ENCODE measurements around the gene TRMT112.
"Not testable (repeated sequence)": the region's sequence is repeated elsewhere in the genome, so short reads cannot be mapped to it uniquely, and the experiment has no call there.

The TRMT112 gene

GRCh38 chr11:64334764-64335735 lies 17.7 kb upstream of the TRMT112 start:
- in situ Hi-C loops (cut with MboI; ENCODE audit: low sequenced_read_pairs): no loop called here

GRCh38 chr11:64333556-64333955 lies 16.2 kb upstream of the TRMT112 start:
- in situ Hi-C loops (cut with MboI; ENCODE audit: low sequenced_read_pairs): no loop called here

GRCh38 chr11:64331569-64332371 lies 14.4 kb upstream of the TRMT112 start:
- in situ Hi-C loops (cut with MboI; ENCODE audit: low sequenced_read_pairs): no loop called here

- in situ Hi-C loops (cut with MboI; ENCODE audit: low sequenced_read_pairs): no loop called here
Measured at GRCh38 chr11:64330888-64331287, 13.5 kb upstream of the TRMT112 start.

GRCh38 chr11:64327993-64328392 lies 10.6 kb upstream of the TRMT112 start:
- in situ Hi-C loops (cut with MboI; ENCODE audit: low sequenced_read_pairs): no loop called here

- in situ Hi-C loops (cut with MboI; ENCODE audit: low sequenced_read_pairs): no loop called here
Measured at GRCh38 chr11:64327375-64327774, 10.0 kb upstream of the TRMT112 start.

- in situ Hi-C loops (cut with MboI; ENCODE audit: low sequenced_read_pairs): no loop called here
Measured at GRCh38 chr11:64324692-64325469, 7.5 kb upstream of the TRMT112 start.

GRCh38 chr11:64323984-64324383 lies 6.6 kb upstream of the TRMT112 start:
- in situ Hi-C loops (cut with MboI; ENCODE audit: low sequenced_read_pairs): not testable (repeated sequence)

GRCh38 chr11:64323373-64323772 lies 6.0 kb upstream of the TRMT112 start:
- in situ Hi-C loops (cut with MboI; ENCODE audit: low sequenced_read_pairs): no loop called here

GRCh38 chr11:64322925-64323260 lies 5.5 kb upstream of the TRMT112 start:
- in situ Hi-C loops (cut with MboI; ENCODE audit: low sequenced_read_pairs): no loop called here

- in situ Hi-C loops (cut with MboI; ENCODE audit: low sequenced_read_pairs): no loop called here
Measured at GRCh38 chr11:64321533-64321932, 4.2 kb upstream of the TRMT112 start.

- in situ Hi-C loops (cut with MboI; ENCODE audit: low sequenced_read_pairs): no loop called here
Measured at GRCh38 chr11:64321026-64321425, 3.7 kb upstream of the TRMT112 start.

GRCh38 chr11:64320556-64320955 lies 3.2 kb upstream of the TRMT112 start:
- in situ Hi-C loops (cut with MboI; ENCODE audit: low sequenced_read_pairs): no loop called here

- in situ Hi-C loops (cut with MboI; ENCODE audit: low sequenced_read_pairs): no loop called here
Measured at GRCh38 chr11:64318766-64319761, 1.7 kb upstream of the TRMT112 start.

GRCh38 chr11:64317961-64318765 lies 804 bp upstream of the TRMT112 start, which contains the start of gene PRDX5:
Gene PRDX5 (plus strand): TSS chr11:64318121. CDS start chr11:64318216, 95 bp downstream.
- in situ Hi-C loops (cut with MboI; ENCODE audit: low sequenced_read_pairs): no loop called here

GRCh38 chr11:64316672-64317324 lies 561 bp downstream of the TRMT112 start:
- in situ Hi-C loops (cut with MboI; ENCODE audit: low sequenced_read_pairs): no loop called here

GRCh38 chr11:64315667-64316526 lies 1.5 kb downstream of the TRMT112 start:
- in situ Hi-C loops (cut with MboI; ENCODE audit: low sequenced_read_pairs): not testable (repeated sequence)

All from HL-60/S4 treated with retinoic acid at 250 ng/mL for 4 days and 3 days (cell line).